ENCODE data around the gene CT47A7. TPM values are rescaled to one million over a fixed set of nuclear protein-coding genes. Genes with fewer than 3 reads are reported as not detected.
"Not testable (repeated sequence)": the region's sequence is repeated elsewhere in the genome, so short reads cannot be mapped to it uniquely, and the experiment has no call there.

CT47A7 gene
- total RNA-seq: not detected

GRCh38 chrX:120956500-120956899, at the start of gene CT47A7:
TSS of gene CT47A7 (minus strand) at chrX:120956600. CDS start at chrX:120956345, 255 bp downstream.
- no CpG with 5 or more reads among the region's 7 CpGs for WGBS, 2 donors (ENCODE audit: low coverage in 1 of 2)
- H3K4me3 ChIP-seq, H3K27me3 ChIP-seq, H3K36me3 ChIP-seq, ATAC-seq, H3K9me3 ChIP-seq, H3K27ac ChIP-seq, H3K4me1 ChIP-seq: not testable (repeated sequence)

- no peaks in the 10 kb centered on the region for H3K4me1 ChIP-seq
- no peak for TF ChIP-seq POLR2AphosphoS5 (IDR thresholded peaks at IDR 0.05)
- no peak for TF ChIP-seq CTCF (IDR thresholded peaks at IDR 0.05)
- TF ChIP-seq EP300 (IDR thresholded peaks at IDR 0.05): no peak
- H3K36me3 ChIP-seq: no peaks in the 10 kb centered on the region
- WGBS, 2 donors (ENCODE audit: low coverage in 1 of 2): 57 to 89% methylated on average over 4 of the region's 4 CpGs
- H3K9me3 ChIP-seq: no peaks in the 10 kb centered on the region
- ATAC-seq: no peak
- H3K27me3 ChIP-seq: no peaks in the 10 kb centered on the region
- no peak overlapping the region for H3K4me3 ChIP-seq
- H3K27ac ChIP-seq: no peak overlapping the region
These were observed 44.2 kb upstream of the CT47A7 start for GRCh38 chrX:121000589-121000988.

GRCh38 chrX:120999413-120999812, 43.0 kb upstream of the CT47A7 start:
- Histone ChIP-seq H3K4me1 (no peaks in the 10 kb centered on the region), H3K27ac (no peak overlapping the region), H3K4me3 (no peak overlapping the region), H3K36me3 (no peaks in the 10 kb centered on the region), H3K27me3 (no peaks in the 10 kb centered on the region), H3K9me3 (no peaks in the 10 kb centered on the region)
- no peak for ATAC-seq
- 57 to 86% methylated on average over 2 to 3 of the region's 3 CpGs for WGBS, 2 donors (ENCODE audit: low coverage in 1 of 2)
- TF ChIP-seq POLR2A (IDR thresholded peaks at IDR 0.05): no peak

GRCh38 chrX:120985660-120986059, 29.3 kb upstream of the CT47A7 start, which contains the start of gene CT47A1:
TSS of gene CT47A1 (minus strand) at chrX:120985760. CDS start at chrX:120985529, 231 bp downstream.
- not testable (repeated sequence) for H3K27me3 ChIP-seq

More at GRCh38 chrX:120985660-120986059, 29.3 kb upstream of the CT47A7 start, which contains the start of gene CT47A1:
- H3K27ac ChIP-seq, H3K9me3 ChIP-seq, H3K4me1 ChIP-seq, ATAC-seq, H3K4me3 ChIP-seq, H3K36me3 ChIP-seq: not testable (repeated sequence)
- no CpG with 5 or more reads among the region's 8 CpGs for WGBS, 2 donors (ENCODE audit: low coverage in 1 of 2)

Small RNAs within 50 kb of the gene (small RNA-seq; reads per million reads assigned to genes)
- 0 reads per million in 4 donors for gene AL670379.1
- 0 reads per million in 4 donors for gene AL670379.10
- gene AL670379.11: 0 reads per million in 4 donors
- gene AL670379.12: 0 reads per million in 4 donors
- 0 reads per million in 4 donors for gene AL670379.2
- gene AL670379.3: 0 reads per million in 4 donors
- gene AL670379.4: 0 reads per million in 4 donors
- gene AL670379.5: 0 reads per million in 4 donors
- 0 reads per million in 4 donors for gene AL670379.6
- 0 reads per million in 4 donors for gene AL670379.7
- gene AL670379.8: 0 reads per million in 4 donors
- gene AL670379.9: 0 reads per million in 4 donors

Other genes with a start within 250 kb of the CT47A7 start
- gene CT47B1, start 80.7 kb downstream of the CT47A7 start, total RNA-seq: not detected
- not detected for gene CT47A11, start 19.4 kb downstream of the CT47A7 start, total RNA-seq
- gene CT47A10, start 14.6 kb downstream of the CT47A7 start, total RNA-seq: not detected
- not detected for gene CT47A9, start 9.7 kb downstream of the CT47A7 start, total RNA-seq
- gene CT47A8, start 4.9 kb downstream of the CT47A7 start, total RNA-seq: not detected
- not detected for gene CT47A6, start 4.9 kb upstream of the CT47A7 start, total RNA-seq
- gene CT47A5, start 9.7 kb upstream of the CT47A7 start, total RNA-seq: not detected
- not detected for gene CT47A4, start 14.6 kb upstream of the CT47A7 start, total RNA-seq
- gene CT47A3, start 19.5 kb upstream of the CT47A7 start, total RNA-seq: not detected
- not detected for gene CT47A2, start 24.3 kb upstream of the CT47A7 start, total RNA-seq
- gene CT47A1, start 29.2 kb upstream of the CT47A7 start, total RNA-seq: not detected
- 1 to 10 TPM; 1.1 to 2.2 (median 1.7) TPM for gene GLUD2, start 91.0 kb upstream of the CT47A7 start, total RNA-seq